ENCODE measurements around the gene LPAR1.

LPAR1 gene

GRCh38 chr9:111016016-111016415 is 22.3 kb downstream of the LPAR1 start:
- Histone ChIP-seq H3K36me3 (replicated peaks) (no peaks in the 10 kb centered on the region), H3K4me3 (ENCODE audit: low read depth, low read length) (no peak overlapping the region), H3K27me3 (replicated peaks) (no peaks in the 10 kb centered on the region), H3K27ac (no peak overlapping the region)
- TF ChIP-seq, protein P1, sequence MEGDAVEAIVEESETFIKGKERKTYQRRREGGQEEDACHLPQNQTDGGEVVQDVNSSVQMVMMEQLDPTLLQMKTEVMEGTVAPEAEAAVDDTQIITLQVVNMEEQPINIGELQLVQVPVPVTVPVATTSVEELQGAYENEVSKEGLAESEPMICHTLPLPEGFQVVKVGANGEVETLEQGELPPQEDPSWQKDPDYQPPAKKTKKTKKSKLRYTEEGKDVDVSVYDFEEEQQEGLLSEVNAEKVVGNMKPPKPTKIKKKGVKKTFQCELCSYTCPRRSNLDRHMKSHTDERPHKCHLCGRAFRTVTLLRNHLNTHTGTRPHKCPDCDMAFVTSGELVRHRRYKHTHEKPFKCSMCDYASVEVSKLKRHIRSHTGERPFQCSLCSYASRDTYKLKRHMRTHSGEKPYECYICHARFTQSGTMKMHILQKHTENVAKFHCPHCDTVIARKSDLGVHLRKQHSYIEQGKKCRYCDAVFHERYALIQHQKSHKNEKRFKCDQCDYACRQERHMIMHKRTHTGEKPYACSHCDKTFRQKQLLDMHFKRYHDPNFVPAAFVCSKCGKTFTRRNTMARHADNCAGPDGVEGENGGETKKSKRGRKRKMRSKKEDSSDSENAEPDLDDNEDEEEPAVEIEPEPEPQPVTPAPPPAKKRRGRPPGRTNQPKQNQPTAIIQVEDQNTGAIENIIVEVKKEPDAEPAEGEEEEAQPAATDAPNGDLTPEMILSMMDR (IDR thresholded peaks at IDR 0.05; ENCODE audit: low read depth, low read length, missing control alignments), result no peak
- in situ Hi-C loops (cut with HindIII; ENCODE audit: low pct_ligation_motif_present, low sequenced_read_pairs), result no loop called here
- DNase-seq, result no peak

DNA sequence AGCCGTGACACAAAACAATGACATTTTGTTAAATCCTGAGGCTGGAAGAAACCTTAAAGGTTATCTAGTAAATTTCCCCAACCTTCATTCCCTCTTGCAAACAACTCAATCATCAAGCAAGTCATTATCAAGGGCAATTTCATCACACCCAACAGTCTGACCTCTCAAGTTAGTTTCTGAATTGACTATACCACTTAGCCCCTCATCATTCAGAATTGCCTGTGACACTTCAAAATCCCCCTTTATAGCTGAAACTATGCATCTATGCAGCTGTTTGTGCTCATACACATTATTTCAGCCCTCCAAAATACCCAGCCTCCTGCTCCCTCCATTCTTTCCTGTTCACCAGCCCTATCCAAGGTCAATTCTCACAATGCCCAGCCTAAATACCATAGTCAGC is 24.6 kb downstream of the LPAR1 start:
- no peak for DNase-seq
- Histone ChIP-seq H3K27me3 (replicated peaks) (no peaks in the 10 kb centered on the region), H3K36me3 (replicated peaks) (no peaks in the 10 kb centered on the region), H3K4me3 (ENCODE audit: low read depth, low read length) (no peak overlapping the region), H3K27ac (no peak overlapping the region)
- TF ChIP-seq, protein P1 (IDR thresholded peaks at IDR 0.05; ENCODE audit: low read depth, low read length, missing control alignments), result no peak
- in situ Hi-C loops (cut with HindIII; ENCODE audit: low pct_ligation_motif_present, low sequenced_read_pairs), result no loop called here

GRCh38 chr9:111013250-111013649 is 25.0 kb downstream of the LPAR1 start:
- no peak overlapping the region for H3K4me3 ChIP-seq (ENCODE audit: low read depth, low read length)
- no peak overlapping the region for H3K27ac ChIP-seq
- TF ChIP-seq, protein P1 (IDR thresholded peaks at IDR 0.05; ENCODE audit: low read depth, low read length, missing control alignments), result no peak
- in situ Hi-C loops (cut with HindIII; ENCODE audit: low pct_ligation_motif_present, low sequenced_read_pairs), result no loop called here
- DNase-seq, result no peak
- H3K36me3 ChIP-seq (replicated peaks), result no peaks in the 10 kb centered on the region
- no peaks in the 10 kb centered on the region for H3K27me3 ChIP-seq (replicated peaks)

DNA sequence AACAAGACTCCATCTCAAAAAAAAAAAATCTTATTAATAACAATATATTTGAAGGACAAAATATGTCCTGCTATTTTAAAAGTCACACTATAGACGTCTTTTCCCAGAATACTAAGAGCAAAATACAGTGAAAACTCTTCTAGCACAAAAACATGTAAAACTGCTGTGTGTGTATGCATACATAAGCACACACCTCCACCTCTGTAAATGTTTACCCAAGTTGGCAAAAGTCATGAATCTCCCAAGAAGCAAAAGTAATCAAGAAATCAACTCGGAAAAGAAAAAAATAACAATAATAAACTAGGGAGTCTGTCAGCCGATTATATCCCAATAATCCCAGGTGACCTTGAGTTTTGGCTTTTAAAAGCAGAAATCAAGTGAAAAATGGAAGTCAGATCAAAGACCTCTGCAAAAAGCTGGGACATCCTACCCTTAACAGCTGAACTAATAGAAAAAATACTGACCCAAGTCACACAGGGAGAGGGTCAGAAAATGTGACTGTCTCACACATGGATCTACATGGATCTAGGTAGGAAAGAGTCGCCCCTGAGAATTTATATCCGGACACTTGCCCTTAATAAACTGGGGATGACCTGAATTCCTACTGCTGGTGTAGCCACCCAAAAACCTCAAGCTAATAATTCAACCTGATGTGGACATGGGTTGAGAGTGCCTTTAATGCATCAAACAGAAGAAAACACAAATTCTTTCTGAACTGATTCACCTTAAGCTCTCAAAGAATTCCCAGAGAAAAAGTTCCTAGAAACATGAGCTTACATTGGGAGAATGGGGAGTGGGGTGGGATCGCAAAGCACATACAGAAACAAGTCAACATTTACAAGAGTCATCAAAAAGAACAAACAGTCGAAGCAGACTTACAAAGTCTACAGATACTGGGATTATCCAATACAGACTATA is 29.9 kb downstream of the LPAR1 start:
- H3K27ac ChIP-seq, result no peak overlapping the region
- no peak overlapping the region for H3K4me3 ChIP-seq (ENCODE audit: low read depth, low read length)
- no peaks in the 10 kb centered on the region for H3K27me3 ChIP-seq (replicated peaks)
- in situ Hi-C loops (cut with HindIII; ENCODE audit: low pct_ligation_motif_present, low sequenced_read_pairs), result no loop called here
- DNase-seq, result no peak
- no peaks in the 10 kb centered on the region for H3K36me3 ChIP-seq (replicated peaks)
- TF ChIP-seq, protein P1 (IDR thresholded peaks at IDR 0.05; ENCODE audit: low read depth, low read length, missing control alignments), result no peak

DNA sequence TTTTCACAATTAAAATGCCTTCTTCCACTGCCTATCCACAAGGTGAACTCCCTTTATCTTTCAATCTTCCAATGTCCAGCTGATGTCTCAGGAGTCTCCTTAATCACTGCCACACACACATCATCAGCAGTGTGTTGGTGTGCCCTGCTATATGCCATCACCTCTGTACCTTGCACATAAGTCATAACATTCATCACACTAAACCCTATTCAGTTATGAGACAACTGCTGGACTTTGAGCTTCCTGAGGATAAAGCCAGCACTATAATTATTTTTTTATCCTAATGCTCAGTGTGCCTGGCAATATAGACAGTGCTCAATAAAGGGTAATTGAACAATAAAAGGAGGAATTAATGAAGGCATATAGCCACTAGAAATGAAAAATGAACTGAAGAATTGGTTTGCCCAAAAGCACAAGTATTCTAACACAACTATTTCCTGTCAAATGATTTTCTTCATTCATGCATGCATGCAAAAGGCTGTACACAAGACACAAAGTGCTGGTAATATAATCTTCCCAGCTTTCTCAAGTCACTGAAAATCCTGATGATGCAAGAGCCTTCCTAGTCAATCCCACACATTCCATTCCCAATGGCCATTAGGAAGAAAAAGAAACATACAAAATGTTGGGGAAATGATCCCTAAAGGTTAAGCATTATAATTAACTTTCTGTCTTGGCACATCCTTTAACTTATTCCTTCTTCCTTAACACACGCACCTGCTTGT is 32.4 kb downstream of the LPAR1 start:
- Histone ChIP-seq H3K36me3 (replicated peaks) (no peaks in the 10 kb centered on the region), H3K27me3 (replicated peaks) (no peaks in the 10 kb centered on the region), H3K27ac (no peak overlapping the region), H3K4me3 (ENCODE audit: low read depth, low read length) (no peak overlapping the region)
- in situ Hi-C loops (cut with HindIII; ENCODE audit: low pct_ligation_motif_present, low sequenced_read_pairs), result no loop called here
- DNase-seq, result no peak
- TF ChIP-seq, protein P1 (IDR thresholded peaks at IDR 0.05; ENCODE audit: low read depth, low read length, missing control alignments), result no peak
